Measurements from ENCODE around the gene SMYD4. TPM values are rescaled to one million over a fixed set of nuclear protein-coding genes. Genes with fewer than 3 reads are reported as not detected.

SMYD4 gene
- total and polyA plus RNA-seq, 2 experiments from 2014 or later: 17.0 to 21.9 TPM

- no peak for TF ChIP-seq ZNF462 (CRISPR knock-in tag; IDR thresholded peaks at IDR 0.05)
- no peak for TF ChIP-seq JUNB (IDR thresholded peaks at IDR 0.05; ENCODE audit: unreplicated experiment)
- TF ChIP-seq POLR2AphosphoS5 (IDR thresholded peaks at IDR 0.05; ENCODE audit: low read depth): no peak
- TF ChIP-seq ZNF331 (CRISPR knock-in tag; IDR thresholded peaks at IDR 0.05; ENCODE audit: low read depth): no peak
- TF ChIP-seq CREB1 (CRISPR knock-in tag; IDR thresholded peaks at IDR 0.05; ENCODE audit: low read depth): no peak
- no peak for TF ChIP-seq ZNF114 (CRISPR knock-in tag; IDR thresholded peaks at IDR 0.05)
- no peak for TF ChIP-seq STAT1 (IDR thresholded peaks at IDR 0.05; ENCODE audit: unreplicated experiment)
Observed at GRCh38 chr17:1800712-1801111, 29.0 kb downstream of the SMYD4 start (continued).

- H3K27me3 ChIP-seq (ENCODE audit: insufficient read depth): no peaks in the 10 kb centered on the region
- no peak overlapping the region for H3K27ac ChIP-seq (ENCODE audit: low read depth)
- H3K4me3 Mint-ChIP-seq: no peak overlapping the region
- no peaks in the 10 kb centered on the region for H3K4me1 Mint-ChIP-seq
- no peak overlapping the region for H3K4me2 ChIP-seq
- H3K4me1 ChIP-seq (ENCODE audit: insufficient read depth): no peaks in the 10 kb centered on the region
- H2AFZ ChIP-seq: no peak overlapping the region
- H3K36me3 Mint-ChIP-seq (ENCODE audit: low read depth): peaks cover 53% of the 10 kb centered on the region
- ATAC-seq: no peak
- H4K20me1 ChIP-seq (replicated peaks; ENCODE audit: insufficient read depth): peaks cover 15% of the 10 kb centered on the region; the same call in 1 of the 2 replicates
- no peaks in the 10 kb centered on the region for H3K9me3 Mint-ChIP-seq
- H3K9me2 ChIP-seq (ENCODE audit: insufficient read depth): no peaks in the 10 kb centered on the region
- H3K36me3 ChIP-seq (ENCODE audit: insufficient read depth): 0 out of 2 replicates have a peak, but pooled peaks cover 14% of the 10 kb centered on the region
- H3K79me2 ChIP-seq (replicated peaks; ENCODE audit: insufficient read depth): peaks cover 26% of the 10 kb centered on the region
- H3F3A ChIP-seq (replicated peaks; ENCODE audit: low read depth): no peaks in the 10 kb centered on the region
- no peak overlapping the region for H3K4me3 ChIP-seq
- H3K27ac Mint-ChIP-seq: no peak overlapping the region
- peaks cover 2% of the 10 kb centered on the region for H3K27me3 Mint-ChIP-seq (ENCODE audit: insufficient read depth, low read depth, poor library complexity)
- no peak for DNase-seq (ENCODE audit: low spot score)
- no peak for TF ChIP-seq REST (IDR thresholded peaks at IDR 0.05; ENCODE audit: unreplicated experiment)
- no peak for TF ChIP-seq CREB1 (CRISPR knock-in tag; IDR thresholded peaks at IDR 0.05; ENCODE audit: low read depth)
Observed at GRCh38 chr17:1800240-1800639, 29.5 kb downstream of the SMYD4 start.
